Kidney (tissue), 14 donors: ENCODE data around the gene KLK5. TPM values are rescaled to one million over a fixed set of nuclear protein-coding genes. Genes with fewer than 3 reads are reported as not detected.
A peak's percentile ranks its signal among the peaks of the same experiment; 100 is the strongest.
"Not testable (repeated sequence)": the region's sequence is repeated elsewhere in the genome, so short reads cannot be mapped to it uniquely, and the experiment has no call there.

ENCODE experiments used
- DNase-seq, 5 donors: peaks; one replicate each; pipeline ENCODE4 v3.0.0-alpha.2; 2013 to 2020
- FAIRE-seq: peaks from 2 replicates; lab custom pipeline; 2012; peaks lifted over from hg19 to GRCh38; lab: Jason Lieb, UNC
- H3K27ac ChIP-seq, 2 donors: one replicate each; pipeline ENCODE4 v1.7.0; 2013; ENCODE audit warnings: low read depth in 2 of 2, low read length in 2 of 2, inconsistent platforms in 1 of 2
- H3K27me3 ChIP-seq: one replicate; pipeline ENCODE4 v1.7.1; 2013; ENCODE audit warnings: low read length, inconsistent platforms; ENCODE audit not compliant: control insufficient read depth, insufficient read depth
- H3K36me3 ChIP-seq, 3 donors: one replicate each; pipeline versions ENCODE4 v1.7.0 to v1.7.1; 2013; ENCODE audit warnings: low read length in 3 of 3, control low read depth in 1 of 3, inconsistent platforms in 1 of 3; ENCODE audit not compliant: insufficient read depth in 3 of 3, control insufficient read depth in 2 of 3
- H3K4me1 ChIP-seq, 3 donors: one replicate each; pipeline versions ENCODE4 v1.7.0 to v1.7.1; 2013; ENCODE audit warnings: low read length in 3 of 3, inconsistent platforms in 1 of 3, low read depth in 1 of 3; ENCODE audit not compliant: control insufficient read depth in 2 of 3, insufficient read depth in 2 of 3
- H3K4me3 ChIP-seq, 3 donors: one replicate each; pipeline versions ENCODE4 v1.7.0 to v1.8.1; 2013; ENCODE audit warnings: low read length in 3 of 3, control low read depth in 1 of 3, inconsistent platforms in 1 of 3
- H3K9ac ChIP-seq, 3 donors: one replicate each; pipeline versions ENCODE4 v1.7.0 to v1.7.1; 2013; ENCODE audit warnings: low read length in 3 of 3, control low read depth in 1 of 3, inconsistent platforms in 1 of 3
- H3K9me3 ChIP-seq, 3 donors: one replicate each; pipeline versions ENCODE4 v1.7.0 to v1.7.1; 2013; ENCODE audit warnings: low read length in 3 of 3, control low read depth in 1 of 3, inconsistent platforms in 1 of 3; ENCODE audit not compliant: control insufficient read depth in 2 of 3, insufficient read depth in 1 of 3
- intact Hi-C: fragments of 100-400 bp; cut with DNase I; formaldehyde crosslinking; loops from one replicate; pipeline ENCODE4 v1.11.1; 2022
- polyA plus RNA-seq: library from polyadenylated mRNA; stranded (reverse); fragments of 350-450 nt; fragmentation: Illumina TruSeq; extraction: RNeasy Lipid Tissue Mini Kit (QIAGEN cat#74804); gene quantifications from one replicate; pipeline ENCODE4 v1.2.3, GENCODE V29; 2014; ENCODE audit warnings: low read depth, low replicate concordance; ENCODE audit not compliant: insufficient read depth
- total RNA-seq: library from RNA; stranded (reverse); fragmentation: NEBNext Ultra II Directional; extraction: Animal tissue kit (Norgen Biotek cat#: 25700); gene quantifications from one replicate; pipeline ENCODE4 v1.2.1, GENCODE V29; 2021
- TF ChIP-seq, protein P1 (sequence below): IDR thresholded peaks from 3 replicates; pipeline ENCODE4 v1.5.1; 2012; ENCODE audit warnings: mild to moderate bottlenecking, moderate library complexity, borderline replicate concordance; ENCODE audit not compliant: insufficient read depth; ENCODE audit errors: extremely low read depth
- donor health status: control.
- donor health status: control.
- donor health status: control.
- donor health status: control.
- donor health status: control.
- donor health status: DM: yes; HTN: yes; CAD: no.
- donor health status: Normal renal cell carcinoma (clear cell type).

KLK5 gene
- total and polyA plus RNA-seq, 2 donors from 2014 or later, result 0.88 to 1.1 TPM

DNA sequence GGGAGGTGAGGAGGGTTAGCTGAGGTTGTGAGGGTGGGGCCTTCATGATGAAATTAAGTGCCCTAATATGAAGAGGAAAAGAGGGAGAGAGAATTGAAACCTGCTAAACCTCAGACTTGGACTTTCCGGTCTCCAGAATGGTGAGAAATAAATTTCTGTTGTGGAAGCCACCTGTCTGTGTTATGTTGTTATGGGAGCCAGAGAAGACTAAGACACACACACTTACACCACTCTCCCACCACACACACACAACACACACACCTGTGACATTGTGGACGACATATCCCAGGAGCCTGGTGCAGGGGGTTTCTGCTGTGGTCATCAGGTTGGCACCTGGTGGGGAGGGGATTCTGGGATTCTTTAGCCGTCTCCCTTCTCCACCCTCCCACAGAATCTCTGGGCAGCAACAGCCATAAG is 55.6 kb downstream of the KLK5 start:
- TF ChIP-seq, protein P1, sequence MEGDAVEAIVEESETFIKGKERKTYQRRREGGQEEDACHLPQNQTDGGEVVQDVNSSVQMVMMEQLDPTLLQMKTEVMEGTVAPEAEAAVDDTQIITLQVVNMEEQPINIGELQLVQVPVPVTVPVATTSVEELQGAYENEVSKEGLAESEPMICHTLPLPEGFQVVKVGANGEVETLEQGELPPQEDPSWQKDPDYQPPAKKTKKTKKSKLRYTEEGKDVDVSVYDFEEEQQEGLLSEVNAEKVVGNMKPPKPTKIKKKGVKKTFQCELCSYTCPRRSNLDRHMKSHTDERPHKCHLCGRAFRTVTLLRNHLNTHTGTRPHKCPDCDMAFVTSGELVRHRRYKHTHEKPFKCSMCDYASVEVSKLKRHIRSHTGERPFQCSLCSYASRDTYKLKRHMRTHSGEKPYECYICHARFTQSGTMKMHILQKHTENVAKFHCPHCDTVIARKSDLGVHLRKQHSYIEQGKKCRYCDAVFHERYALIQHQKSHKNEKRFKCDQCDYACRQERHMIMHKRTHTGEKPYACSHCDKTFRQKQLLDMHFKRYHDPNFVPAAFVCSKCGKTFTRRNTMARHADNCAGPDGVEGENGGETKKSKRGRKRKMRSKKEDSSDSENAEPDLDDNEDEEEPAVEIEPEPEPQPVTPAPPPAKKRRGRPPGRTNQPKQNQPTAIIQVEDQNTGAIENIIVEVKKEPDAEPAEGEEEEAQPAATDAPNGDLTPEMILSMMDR, result no peak
- FAIRE-seq (no peak), DNase-seq (no peak)
- peak overlapping the region in 1 of 2 donors; percentile 57 for H3K27ac ChIP-seq
- no peaks in the 10 kb centered on the region for H3K9me3 ChIP-seq
- no peak overlapping the region for H3K9ac ChIP-seq
- H3K27me3 ChIP-seq, result no peaks in the 10 kb centered on the region
- no peaks in the 10 kb centered on the region for H3K4me1 ChIP-seq
- intact Hi-C loops, result no loop called here
- H3K4me3 ChIP-seq, result no peak overlapping the region
- H3K36me3 ChIP-seq, result no peaks in the 10 kb centered on the region

DNA sequence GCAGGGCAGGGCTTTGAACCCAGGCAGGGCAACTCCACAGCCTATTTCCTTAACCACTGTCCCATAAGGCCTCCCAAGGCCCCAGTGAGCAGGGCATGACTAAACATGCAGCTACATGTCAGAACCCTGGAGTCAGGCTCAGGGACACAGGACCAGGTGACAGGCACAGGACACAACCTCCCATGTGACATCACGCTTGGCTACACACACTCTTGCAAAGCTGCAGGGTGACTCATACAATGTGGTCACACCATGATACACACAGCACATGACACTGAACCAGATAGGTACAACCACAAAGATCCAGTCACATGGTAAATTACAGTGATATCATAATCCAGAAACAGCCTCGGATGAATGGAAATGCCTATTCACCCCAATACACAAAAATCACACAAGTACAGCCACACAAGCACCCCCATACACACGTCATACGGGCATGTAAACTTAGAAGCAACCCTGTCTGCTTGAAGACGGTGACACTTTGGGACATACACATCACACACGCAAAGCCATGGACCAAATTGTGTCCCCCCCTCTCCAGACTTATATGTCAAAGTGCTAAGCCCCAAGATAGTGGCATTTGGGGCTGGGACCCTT is 56.1 kb downstream of the KLK5 start:
- FAIRE-seq (no peak), DNase-seq (peak in 4 of 5 donors; percentile 78 to 84 (median 82))
- no peak overlapping the region for H3K4me3 ChIP-seq
- intact Hi-C loops, result no loop called here
- TF ChIP-seq, protein P1, result no peak
- H3K27ac ChIP-seq, result peak overlapping the region in 1 of 2 donors; percentile 57
- H3K36me3 ChIP-seq, result no peaks in the 10 kb centered on the region
- H3K9ac ChIP-seq, result no peak overlapping the region
- H3K27me3 ChIP-seq, result no peaks in the 10 kb centered on the region
- no peaks in the 10 kb centered on the region for H3K4me1 ChIP-seq
- H3K9me3 ChIP-seq, result no peaks in the 10 kb centered on the region

DNA sequence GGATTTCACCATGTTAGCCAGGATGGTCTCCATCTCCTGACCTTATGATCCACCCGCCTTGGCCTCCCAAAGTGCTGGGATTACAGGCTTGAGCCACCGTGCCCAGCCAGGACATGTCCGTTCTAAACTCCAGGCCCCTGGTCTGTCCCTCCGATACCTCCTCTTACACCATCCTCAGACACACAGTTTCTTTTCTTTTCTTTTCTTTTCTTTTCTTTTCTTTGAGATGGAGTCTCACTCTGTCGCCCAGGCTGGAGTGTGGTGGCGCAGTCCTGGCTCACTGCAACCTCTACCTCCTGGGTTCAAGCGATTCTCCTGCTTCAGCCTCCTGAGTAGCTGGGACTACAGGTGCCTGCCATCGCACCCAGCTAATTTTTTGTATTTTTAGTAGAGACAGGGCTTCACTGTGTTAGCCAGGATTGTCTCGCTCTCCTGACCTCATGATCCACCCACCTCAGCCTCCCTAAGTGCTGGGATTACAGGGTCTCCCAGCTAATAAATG is 56.7 kb downstream of the KLK5 start:
- H3K9ac ChIP-seq, intact Hi-C loops, FAIRE-seq, DNase-seq, H3K4me3 ChIP-seq, H3K27ac ChIP-seq, H3K9me3 ChIP-seq, H3K36me3 ChIP-seq, H3K27me3 ChIP-seq, H3K4me1 ChIP-seq: not testable (repeated sequence)

DNA sequence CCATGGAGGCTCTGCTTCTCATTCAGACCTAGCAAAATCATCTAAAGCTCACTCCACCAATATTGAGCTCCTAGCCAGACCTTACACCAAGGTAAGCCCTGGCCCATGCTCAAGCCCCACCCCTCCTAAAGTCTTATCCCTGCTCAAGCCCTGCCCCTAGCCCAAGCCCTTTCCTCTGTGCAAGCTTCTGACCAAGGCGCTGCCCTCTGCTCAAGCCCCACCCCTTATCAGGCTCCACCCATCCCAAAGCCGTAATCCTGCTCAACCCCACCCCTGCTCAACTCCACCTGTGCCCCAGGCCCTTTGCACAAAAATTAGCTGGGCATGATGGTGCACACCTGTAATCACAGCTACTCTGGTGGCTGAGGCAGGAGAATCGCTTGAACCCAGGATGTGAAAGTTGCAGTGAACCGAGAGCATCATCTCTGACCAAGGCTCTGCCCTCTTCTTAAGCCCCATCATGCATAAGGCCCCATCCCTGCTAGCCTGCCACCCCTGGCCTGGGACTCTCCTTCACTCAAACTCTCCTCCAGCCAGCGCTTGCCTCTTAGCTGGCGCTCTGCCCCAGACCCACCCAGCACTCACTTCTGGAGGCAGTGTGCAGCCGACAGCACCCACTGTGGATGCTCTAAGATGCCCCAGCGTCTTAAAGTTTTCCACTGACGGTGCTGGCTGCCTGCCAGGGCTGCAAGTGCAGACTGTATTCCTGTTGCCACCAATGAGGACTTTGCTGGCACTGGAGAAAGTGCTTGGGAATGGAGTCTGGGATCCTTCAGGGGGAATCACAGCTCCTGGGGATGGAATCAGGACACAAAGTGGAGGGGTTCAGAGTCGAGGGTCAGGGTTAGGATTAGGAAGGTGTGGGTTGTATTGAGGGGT is 58.1 kb downstream of the KLK5 start:
- H3K9ac ChIP-seq, result no peak overlapping the region
- no peaks in the 10 kb centered on the region for H3K27me3 ChIP-seq
- H3K9me3 ChIP-seq, result no peaks in the 10 kb centered on the region
- intact Hi-C loops, result no loop called here
- no peak overlapping the region for H3K4me3 ChIP-seq
- H3K4me1 ChIP-seq, result no peaks in the 10 kb centered on the region
- TF ChIP-seq, protein P1, result no peak
- DNase-seq, result no peak
- H3K27ac ChIP-seq, result no peak overlapping the region
- H3K36me3 ChIP-seq, result no peaks in the 10 kb centered on the region
- no peak for FAIRE-seq
